Measurements from ENCODE around the gene CYP26A1.
A peak's percentile ranks its signal among the peaks of the same experiment; 100 is the strongest.
"Not testable (repeated sequence)": the region's sequence is repeated elsewhere in the genome, so short reads cannot be mapped to it uniquely, and the experiment has no call there.

The CYP26A1 gene

GRCh38 chr10:93081834-93082233, 8.1 kb downstream of the CYP26A1 start:
- peak; percentile 26 for DNase-seq

- DNase-seq, result peak; percentile 15
These were observed 10.2 kb downstream of the CYP26A1 start for GRCh38 chr10:93083743-93084539.

GRCh38 chr10:93085272-93085859, 11.7 kb downstream of the CYP26A1 start:
- no peak for DNase-seq

GRCh38 chr10:93086289-93086688, 12.6 kb downstream of the CYP26A1 start:
- DNase-seq, result peak; percentile 15

- no peak for DNase-seq
These were observed 14.2 kb downstream of the CYP26A1 start for GRCh38 chr10:93087846-93088245.

GRCh38 chr10:93088466-93088865, 14.8 kb downstream of the CYP26A1 start:
- peak; percentile 41 for DNase-seq

GRCh38 chr10:93090619-93091018, 16.9 kb downstream of the CYP26A1 start:
- no peak for DNase-seq

GRCh38 chr10:93091960-93092359, 18.3 kb downstream of the CYP26A1 start:
- DNase-seq, result no peak

- no peak for DNase-seq
These were observed 21.5 kb downstream of the CYP26A1 start for GRCh38 chr10:93095225-93095624.

- DNase-seq, result peak; percentile 38
These were observed 23.2 kb downstream of the CYP26A1 start for GRCh38 chr10:93096901-93097300.

- DNase-seq, result no peak
These were observed 23.7 kb downstream of the CYP26A1 start for GRCh38 chr10:93097386-93097785.

- DNase-seq, result peak; percentile 19
These were observed 25.1 kb downstream of the CYP26A1 start for GRCh38 chr10:93098816-93099215.

- DNase-seq, result peak; percentile 7
These were observed 26.0 kb downstream of the CYP26A1 start for GRCh38 chr10:93099670-93100069.

- DNase-seq, result not testable (repeated sequence)
These were observed 27.5 kb downstream of the CYP26A1 start for GRCh38 chr10:93101148-93101547.

- DNase-seq, result no peak
These were observed 30.3 kb downstream of the CYP26A1 start for GRCh38 chr10:93103953-93104352.

GRCh38 chr10:93106631-93107072, 33.0 kb downstream of the CYP26A1 start:
- no peak for DNase-seq

- no peak for DNase-seq
These were observed 36.9 kb downstream of the CYP26A1 start for GRCh38 chr10:93110472-93111146.

GRCh38 chr10:93113042-93113441, 39.3 kb downstream of the CYP26A1 start:
- peak; percentile 13 for DNase-seq

- DNase-seq, result peak; percentile 85
These were observed 42.1 kb downstream of the CYP26A1 start for GRCh38 chr10:93115661-93116383.

GRCh38 chr10:93121311-93121710, 47.6 kb downstream of the CYP26A1 start:
- DNase-seq, result no peak

GRCh38 chr10:93123766-93124165, 50.1 kb downstream of the CYP26A1 start:
- no peak for DNase-seq

- DNase-seq, result no peak
These were observed 51.1 kb downstream of the CYP26A1 start for GRCh38 chr10:93124580-93125318.

Measured in activated CD8-positive, alpha-beta memory T cell treated with anti-CD3 and anti-CD28 coated beads for 24 hours (primary cell).